Activated CD4-positive, CD25-positive, alpha-beta regulatory T cell treated with anti-CD3 and anti-CD28 coated beads, Interleukin-2, amount 50 U/mL, for 72 hours (primary cell): ENCODE data around the gene TEDC1.
A peak's percentile ranks its signal among the peaks of the same experiment; 100 is the strongest.

Experiments
- DNase-seq: peaks from one replicate; pipeline ENCODE4 v3.0.0; 2021

Gene TEDC1

GRCh38 chr14:105490572-105491365 lies at the start of gene TEDC1:
TEDC1 (plus strand) TSS chr14:105491246; CDS start chr14:105491376, 130 bp downstream.
- peak; percentile 97 for DNase-seq

GRCh38 chr14:105442125-105442524 lies 48.9 kb upstream of the TEDC1 start:
- no peak for DNase-seq

- DNase-seq, result no peak
These were observed 48.2 kb upstream of the TEDC1 start for GRCh38 chr14:105442834-105443233.

GRCh38 chr14:105444859-105445258 lies 46.2 kb upstream of the TEDC1 start:
- no peak for DNase-seq

GRCh38 chr14:105445290-105445689 lies 45.8 kb upstream of the TEDC1 start:
- no peak for DNase-seq

GRCh38 chr14:105445901-105446845 lies 44.9 kb upstream of the TEDC1 start:
- DNase-seq, result no peak

- DNase-seq, result no peak
These were observed 44.1 kb upstream of the TEDC1 start for GRCh38 chr14:105446971-105447370.

- DNase-seq, result no peak
These were observed 43.1 kb upstream of the TEDC1 start for GRCh38 chr14:105447651-105448640.

- peak; percentile 63 for DNase-seq
These were observed 42.3 kb upstream of the TEDC1 start for GRCh38 chr14:105448706-105449111.

GRCh38 chr14:105449276-105450122 lies 41.5 kb upstream of the TEDC1 start:
- no peak for DNase-seq

- no peak for DNase-seq
These were observed 40.9 kb upstream of the TEDC1 start for GRCh38 chr14:105450123-105450505.

- DNase-seq, result no peak
These were observed 40.0 kb upstream of the TEDC1 start for GRCh38 chr14:105450864-105451720.

- no peak for DNase-seq
These were observed 38.1 kb upstream of the TEDC1 start for GRCh38 chr14:105452963-105453362.

GRCh38 chr14:105453847-105454246 lies 37.2 kb upstream of the TEDC1 start:
- DNase-seq, result no peak

- no peak for DNase-seq
These were observed 35.9 kb upstream of the TEDC1 start for GRCh38 chr14:105455086-105455640.

GRCh38 chr14:105455766-105456660 lies 35.0 kb upstream of the TEDC1 start:
- DNase-seq, result no peak

GRCh38 chr14:105456736-105457617 lies 34.1 kb upstream of the TEDC1 start:
- DNase-seq, result no peak

- DNase-seq, result no peak
These were observed 33.0 kb upstream of the TEDC1 start for GRCh38 chr14:105458010-105458409.
